GM23338 (cell line): ENCODE data around the gene HS3ST6. TPM values are rescaled to one million over a fixed set of nuclear protein-coding genes. Genes with fewer than 3 reads are reported as not detected.

Source experiments
- ATAC-seq: fragments of 200-7000 bp; cut with Tn5 transposase; 3 replicates; pipeline ENCODE4 v1.9.1; 2020
- DNase-seq: peaks from one replicate; pipeline ENCODE4 v3.0.0-alpha.2; 2015; ENCODE audit warnings: low spot score
- H2AFZ ChIP-seq: fragments of 200-600 bp; sonication (generic); 2 replicates; pipeline ENCODE4 v1.8.0; 2016; ENCODE audit warnings: antibody characterized with exemption, mild to moderate bottlenecking, moderate library complexity
- H3F3A ChIP-seq: fragments of 200-600 bp; sonication (generic); replicated peaks from 2 replicates; pipeline ENCODE4 v1.8.0; 2017; ENCODE audit warnings: antibody characterized with exemption, mixed run types, low read depth
- H3K27ac ChIP-seq: fragments of 200-600 bp; sonication (generic); 2 replicates; pipeline ENCODE4 v1.6.1; 2016; ENCODE audit warnings: low read depth
- H3K27me3 ChIP-seq: fragments of 200-600 bp; sonication (generic); 2 replicates; pipeline ENCODE4 v1.8.0; 2016; ENCODE audit warnings: mild to moderate bottlenecking, mixed run types, moderate library complexity; ENCODE audit not compliant: insufficient read depth
- H3K36me3 ChIP-seq: fragments of 200-600 bp; sonication (generic); 2 replicates; pipeline ENCODE4 v1.8.0; 2016; ENCODE audit warnings: mild to moderate bottlenecking; ENCODE audit not compliant: insufficient read depth
- H3K4me1 ChIP-seq: fragments of 200-600 bp; sonication (generic); 2 replicates; pipeline ENCODE4 v1.8.0; 2016; ENCODE audit warnings: mild to moderate bottlenecking, moderate library complexity; ENCODE audit not compliant: insufficient read depth
- H3K4me2 ChIP-seq: fragments of 200-600 bp; sonication (generic); 2 replicates; pipeline ENCODE4 v1.7.1; 2017; ENCODE audit warnings: mixed run types
- H3K4me3 ChIP-seq: fragments of 200-600 bp; sonication (generic); 2 replicates; pipeline ENCODE4 v1.6.1; 2016; ENCODE audit warnings: mixed run types
- H3K79me2 ChIP-seq: fragments of 200-600 bp; sonication (generic); replicated peaks from 2 replicates; pipeline ENCODE4 v1.8.0; 2017; ENCODE audit warnings: mild to moderate bottlenecking; ENCODE audit not compliant: insufficient read depth
- H3K9me2 ChIP-seq: fragments of 200-600 bp; sonication (generic); 2 replicates; pipeline ENCODE4 v1.8.0; 2017; ENCODE audit not compliant: insufficient read depth
- H4K20me1 ChIP-seq: fragments of 200-600 bp; sonication (generic); replicated peaks from 2 replicates; pipeline ENCODE4 v1.8.0; 2017; ENCODE audit warnings: mild to moderate bottlenecking; ENCODE audit not compliant: insufficient read depth
- H3K27ac Mint-ChIP-seq: 2 replicates; pipeline ENCODE4 v1.8.0; 2020; ENCODE audit warnings: inconsistent platforms, mild to moderate bottlenecking, moderate library complexity, mixed read lengths
- H3K27me3 Mint-ChIP-seq: 3 replicates; pipeline ENCODE4 v1.8.0; 2022; ENCODE audit warnings: low read depth, mild to moderate bottlenecking, moderate library complexity, mixed read lengths, inconsistent platforms; ENCODE audit not compliant: insufficient read depth, poor library complexity
- H3K36me3 Mint-ChIP-seq: 3 replicates; pipeline ENCODE4 v1.8.0; 2021; ENCODE audit warnings: low read depth, mild to moderate bottlenecking, inconsistent platforms, moderate library complexity, mixed read lengths
- H3K4me1 Mint-ChIP-seq: 3 replicates; pipeline ENCODE4 v1.8.0; 2020; ENCODE audit warnings: mild to moderate bottlenecking, inconsistent platforms, mixed read lengths
- H3K4me3 Mint-ChIP-seq: 3 replicates; pipeline ENCODE4 v1.8.0; 2021; ENCODE audit warnings: moderate library complexity, mild to moderate bottlenecking, inconsistent platforms, mixed read lengths
- H3K9me3 Mint-ChIP-seq: 3 replicates; pipeline ENCODE4 v1.8.0; 2020; ENCODE audit warnings: moderate library complexity, mild to moderate bottlenecking, inconsistent platforms, mixed read lengths
- CREB1 ChIP-seq: fragments of 250-450 bp; sonication (Bioruptor Pico); IDR thresholded peaks from 2 replicates; pipeline ENCODE4 v1.5.0; 2020; ENCODE audit warnings: low read depth, mild to moderate bottlenecking, moderate library complexity
- EZH2 ChIP-seq: fragments of 200-600 bp; sonication (generic); IDR thresholded peaks from one replicate; pipeline ENCODE4 v1.8.0; 2017; ENCODE audit warnings: antibody characterized with exemption, mild to moderate bottlenecking, low read depth; ENCODE audit not compliant: unreplicated experiment
- EZH2phosphoT487 ChIP-seq: fragments of 200-600 bp; sonication (generic); IDR thresholded peaks from one replicate; pipeline ENCODE4 v1.8.1; 2018; ENCODE audit warnings: antibody characterized with exemption; ENCODE audit not compliant: unreplicated experiment
- JUNB ChIP-seq: IDR thresholded peaks from one replicate; pipeline ENCODE4 v1.6.1; 2016; ENCODE audit warnings: antibody characterized with exemption; ENCODE audit not compliant: unreplicated experiment
- POLR2AphosphoS5 ChIP-seq: IDR thresholded peaks from 2 replicates; pipeline ENCODE4 v1.6.1; 2016; ENCODE audit warnings: antibody characterized with exemption, low read depth
- STAT1 ChIP-seq: IDR thresholded peaks from one replicate; pipeline ENCODE4 v1.6.1; 2016; ENCODE audit warnings: antibody characterized with exemption; ENCODE audit not compliant: unreplicated experiment
- ZNF114 ChIP-seq: fragments of 250-450 bp; sonication (Bioruptor Pico); IDR thresholded peaks from 2 replicates; pipeline ENCODE4 v1.5.0; 2020; ENCODE audit warnings: mild to moderate bottlenecking, moderate library complexity
- ZNF331 ChIP-seq: fragments of 250-450 bp; sonication (Bioruptor Pico); IDR thresholded peaks from 2 replicates; pipeline ENCODE4 v1.5.0; 2020; ENCODE audit warnings: low read depth, mild to moderate bottlenecking, moderate library complexity
- polyA plus RNA-seq: library from polyadenylated mRNA; unstranded; fragments of >200 nt; fragmentation: Nextera tagmentation; extraction: Ambion mirVana; gene quantifications from 2 replicates; pipeline ENCODE4 v1.2.1, GENCODE V29; 2016
- total RNA-seq: library from RNA; depleted of rRNA; stranded (reverse); fragments of >200 nt; shearing (Covaris generic); gene quantifications from 2 replicates; pipeline ENCODE4 v1.2.3, GENCODE V29; 2014
- TF ChIP-seq, protein P1 (sequence below), 2 experiments: fragments of 200-600 bp in 1 of 2; sonication (generic) in 1 of 2; conservative IDR thresholded peaks; 2 replicates each; pipeline versions ENCODE4 v1.5.1 to v1.6.1; 2016 to 2017; ENCODE audit warnings: antibody characterized with exemption in 2 of 2, low read depth in 2 of 2, mild to moderate bottlenecking in 2 of 2, moderate library complexity in 1 of 2
- TF ChIP-seq, protein P2 (sequence below): IDR thresholded peaks from 2 replicates; pipeline ENCODE4 v1.6.1; 2016; ENCODE audit warnings: antibody characterized with exemption
- TF ChIP-seq, protein P3 (sequence below): IDR thresholded peaks from one replicate; pipeline ENCODE4 v1.6.1; 2018; ENCODE audit warnings: antibody characterized with exemption; ENCODE audit not compliant: unreplicated experiment
- TF ChIP-seq, protein P4 (sequence below): fragments of 250-450 bp; sonication (Bioruptor Pico); IDR thresholded peaks from 2 replicates; pipeline ENCODE4 v1.5.0; 2020; ENCODE audit warnings: mild to moderate bottlenecking, moderate library complexity

Gene HS3ST6
- total and polyA plus RNA-seq, 2 experiments from 2014 or later: 0.21 TPM; not detected in 1

DNA sequence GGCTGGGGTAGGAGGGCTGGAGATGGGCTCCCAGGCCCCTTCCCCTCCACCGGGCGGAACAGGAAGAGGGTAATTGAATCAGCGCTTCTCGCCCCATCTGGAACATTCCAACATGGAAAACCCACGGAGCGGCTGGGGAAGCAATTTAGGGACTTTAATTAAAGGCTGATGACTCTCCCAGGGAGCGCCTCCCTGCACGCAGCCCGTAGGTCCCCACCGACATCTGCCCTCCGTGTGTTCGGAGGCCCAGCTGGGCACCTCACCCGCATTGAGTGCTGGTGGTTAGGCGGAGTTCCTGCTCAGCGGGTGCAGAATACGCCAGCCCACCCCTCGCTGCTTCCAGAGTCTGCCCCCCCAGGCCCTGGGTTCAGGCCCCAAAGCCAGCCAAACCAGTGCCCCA lies 10.0 kb downstream of the HS3ST6 start:
- H3K4me3 Mint-ChIP-seq: no peak overlapping the region
- Histone ChIP-seq H3K27me3 (no peaks in the 10 kb centered on the region), H2AFZ (peak overlapping the region; percentile 94), H3F3A (no peaks in the 10 kb centered on the region), H3K9me2 (no peaks in the 10 kb centered on the region), H3K4me3 (no peak overlapping the region), H4K20me1 (no peaks in the 10 kb centered on the region), H3K36me3 (no peaks in the 10 kb centered on the region), H3K4me2 (no peak overlapping the region), H3K79me2 (no peaks in the 10 kb centered on the region), H3K27ac (no peak overlapping the region), H3K4me1 (peaks cover 3% of the 10 kb centered on the region; the same call in 1 of the 2 replicates)
- no peaks in the 10 kb centered on the region for H3K36me3 Mint-ChIP-seq
- ATAC-seq: no peak
- DNase-seq: no peak
- H3K27me3 Mint-ChIP-seq: peaks cover 15% of the 10 kb centered on the region
- TF ChIP-seq EZH2phosphoT487: no peak
- no peak for TF ChIP-seq JUNB
- TF ChIP-seq ZNF331 (CRISPR knock-in tag): no peak
- no peak for TF ChIP-seq STAT1
- no peak for TF ChIP-seq POLR2AphosphoS5
- TF ChIP-seq, protein P1, sequence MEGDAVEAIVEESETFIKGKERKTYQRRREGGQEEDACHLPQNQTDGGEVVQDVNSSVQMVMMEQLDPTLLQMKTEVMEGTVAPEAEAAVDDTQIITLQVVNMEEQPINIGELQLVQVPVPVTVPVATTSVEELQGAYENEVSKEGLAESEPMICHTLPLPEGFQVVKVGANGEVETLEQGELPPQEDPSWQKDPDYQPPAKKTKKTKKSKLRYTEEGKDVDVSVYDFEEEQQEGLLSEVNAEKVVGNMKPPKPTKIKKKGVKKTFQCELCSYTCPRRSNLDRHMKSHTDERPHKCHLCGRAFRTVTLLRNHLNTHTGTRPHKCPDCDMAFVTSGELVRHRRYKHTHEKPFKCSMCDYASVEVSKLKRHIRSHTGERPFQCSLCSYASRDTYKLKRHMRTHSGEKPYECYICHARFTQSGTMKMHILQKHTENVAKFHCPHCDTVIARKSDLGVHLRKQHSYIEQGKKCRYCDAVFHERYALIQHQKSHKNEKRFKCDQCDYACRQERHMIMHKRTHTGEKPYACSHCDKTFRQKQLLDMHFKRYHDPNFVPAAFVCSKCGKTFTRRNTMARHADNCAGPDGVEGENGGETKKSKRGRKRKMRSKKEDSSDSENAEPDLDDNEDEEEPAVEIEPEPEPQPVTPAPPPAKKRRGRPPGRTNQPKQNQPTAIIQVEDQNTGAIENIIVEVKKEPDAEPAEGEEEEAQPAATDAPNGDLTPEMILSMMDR (conservative IDR thresholded peaks at IDR 0.05; ENCODE audit: low read depth in 2 of 2): no peak
- TF ChIP-seq, protein P2, sequence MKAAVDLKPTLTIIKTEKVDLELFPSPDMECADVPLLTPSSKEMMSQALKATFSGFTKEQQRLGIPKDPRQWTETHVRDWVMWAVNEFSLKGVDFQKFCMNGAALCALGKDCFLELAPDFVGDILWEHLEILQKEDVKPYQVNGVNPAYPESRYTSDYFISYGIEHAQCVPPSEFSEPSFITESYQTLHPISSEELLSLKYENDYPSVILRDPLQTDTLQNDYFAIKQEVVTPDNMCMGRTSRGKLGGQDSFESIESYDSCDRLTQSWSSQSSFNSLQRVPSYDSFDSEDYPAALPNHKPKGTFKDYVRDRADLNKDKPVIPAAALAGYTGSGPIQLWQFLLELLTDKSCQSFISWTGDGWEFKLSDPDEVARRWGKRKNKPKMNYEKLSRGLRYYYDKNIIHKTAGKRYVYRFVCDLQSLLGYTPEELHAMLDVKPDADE: no peak
- TF ChIP-seq, protein P3, sequence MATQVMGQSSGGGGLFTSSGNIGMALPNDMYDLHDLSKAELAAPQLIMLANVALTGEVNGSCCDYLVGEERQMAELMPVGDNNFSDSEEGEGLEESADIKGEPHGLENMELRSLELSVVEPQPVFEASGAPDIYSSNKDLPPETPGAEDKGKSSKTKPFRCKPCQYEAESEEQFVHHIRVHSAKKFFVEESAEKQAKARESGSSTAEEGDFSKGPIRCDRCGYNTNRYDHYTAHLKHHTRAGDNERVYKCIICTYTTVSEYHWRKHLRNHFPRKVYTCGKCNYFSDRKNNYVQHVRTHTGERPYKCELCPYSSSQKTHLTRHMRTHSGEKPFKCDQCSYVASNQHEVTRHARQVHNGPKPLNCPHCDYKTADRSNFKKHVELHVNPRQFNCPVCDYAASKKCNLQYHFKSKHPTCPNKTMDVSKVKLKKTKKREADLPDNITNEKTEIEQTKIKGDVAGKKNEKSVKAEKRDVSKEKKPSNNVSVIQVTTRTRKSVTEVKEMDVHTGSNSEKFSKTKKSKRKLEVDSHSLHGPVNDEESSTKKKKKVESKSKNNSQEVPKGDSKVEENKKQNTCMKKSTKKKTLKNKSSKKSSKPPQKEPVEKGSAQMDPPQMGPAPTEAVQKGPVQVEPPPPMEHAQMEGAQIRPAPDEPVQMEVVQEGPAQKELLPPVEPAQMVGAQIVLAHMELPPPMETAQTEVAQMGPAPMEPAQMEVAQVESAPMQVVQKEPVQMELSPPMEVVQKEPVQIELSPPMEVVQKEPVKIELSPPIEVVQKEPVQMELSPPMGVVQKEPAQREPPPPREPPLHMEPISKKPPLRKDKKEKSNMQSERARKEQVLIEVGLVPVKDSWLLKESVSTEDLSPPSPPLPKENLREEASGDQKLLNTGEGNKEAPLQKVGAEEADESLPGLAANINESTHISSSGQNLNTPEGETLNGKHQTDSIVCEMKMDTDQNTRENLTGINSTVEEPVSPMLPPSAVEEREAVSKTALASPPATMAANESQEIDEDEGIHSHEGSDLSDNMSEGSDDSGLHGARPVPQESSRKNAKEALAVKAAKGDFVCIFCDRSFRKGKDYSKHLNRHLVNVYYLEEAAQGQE: no peak
- TF ChIP-seq, protein P4, sequence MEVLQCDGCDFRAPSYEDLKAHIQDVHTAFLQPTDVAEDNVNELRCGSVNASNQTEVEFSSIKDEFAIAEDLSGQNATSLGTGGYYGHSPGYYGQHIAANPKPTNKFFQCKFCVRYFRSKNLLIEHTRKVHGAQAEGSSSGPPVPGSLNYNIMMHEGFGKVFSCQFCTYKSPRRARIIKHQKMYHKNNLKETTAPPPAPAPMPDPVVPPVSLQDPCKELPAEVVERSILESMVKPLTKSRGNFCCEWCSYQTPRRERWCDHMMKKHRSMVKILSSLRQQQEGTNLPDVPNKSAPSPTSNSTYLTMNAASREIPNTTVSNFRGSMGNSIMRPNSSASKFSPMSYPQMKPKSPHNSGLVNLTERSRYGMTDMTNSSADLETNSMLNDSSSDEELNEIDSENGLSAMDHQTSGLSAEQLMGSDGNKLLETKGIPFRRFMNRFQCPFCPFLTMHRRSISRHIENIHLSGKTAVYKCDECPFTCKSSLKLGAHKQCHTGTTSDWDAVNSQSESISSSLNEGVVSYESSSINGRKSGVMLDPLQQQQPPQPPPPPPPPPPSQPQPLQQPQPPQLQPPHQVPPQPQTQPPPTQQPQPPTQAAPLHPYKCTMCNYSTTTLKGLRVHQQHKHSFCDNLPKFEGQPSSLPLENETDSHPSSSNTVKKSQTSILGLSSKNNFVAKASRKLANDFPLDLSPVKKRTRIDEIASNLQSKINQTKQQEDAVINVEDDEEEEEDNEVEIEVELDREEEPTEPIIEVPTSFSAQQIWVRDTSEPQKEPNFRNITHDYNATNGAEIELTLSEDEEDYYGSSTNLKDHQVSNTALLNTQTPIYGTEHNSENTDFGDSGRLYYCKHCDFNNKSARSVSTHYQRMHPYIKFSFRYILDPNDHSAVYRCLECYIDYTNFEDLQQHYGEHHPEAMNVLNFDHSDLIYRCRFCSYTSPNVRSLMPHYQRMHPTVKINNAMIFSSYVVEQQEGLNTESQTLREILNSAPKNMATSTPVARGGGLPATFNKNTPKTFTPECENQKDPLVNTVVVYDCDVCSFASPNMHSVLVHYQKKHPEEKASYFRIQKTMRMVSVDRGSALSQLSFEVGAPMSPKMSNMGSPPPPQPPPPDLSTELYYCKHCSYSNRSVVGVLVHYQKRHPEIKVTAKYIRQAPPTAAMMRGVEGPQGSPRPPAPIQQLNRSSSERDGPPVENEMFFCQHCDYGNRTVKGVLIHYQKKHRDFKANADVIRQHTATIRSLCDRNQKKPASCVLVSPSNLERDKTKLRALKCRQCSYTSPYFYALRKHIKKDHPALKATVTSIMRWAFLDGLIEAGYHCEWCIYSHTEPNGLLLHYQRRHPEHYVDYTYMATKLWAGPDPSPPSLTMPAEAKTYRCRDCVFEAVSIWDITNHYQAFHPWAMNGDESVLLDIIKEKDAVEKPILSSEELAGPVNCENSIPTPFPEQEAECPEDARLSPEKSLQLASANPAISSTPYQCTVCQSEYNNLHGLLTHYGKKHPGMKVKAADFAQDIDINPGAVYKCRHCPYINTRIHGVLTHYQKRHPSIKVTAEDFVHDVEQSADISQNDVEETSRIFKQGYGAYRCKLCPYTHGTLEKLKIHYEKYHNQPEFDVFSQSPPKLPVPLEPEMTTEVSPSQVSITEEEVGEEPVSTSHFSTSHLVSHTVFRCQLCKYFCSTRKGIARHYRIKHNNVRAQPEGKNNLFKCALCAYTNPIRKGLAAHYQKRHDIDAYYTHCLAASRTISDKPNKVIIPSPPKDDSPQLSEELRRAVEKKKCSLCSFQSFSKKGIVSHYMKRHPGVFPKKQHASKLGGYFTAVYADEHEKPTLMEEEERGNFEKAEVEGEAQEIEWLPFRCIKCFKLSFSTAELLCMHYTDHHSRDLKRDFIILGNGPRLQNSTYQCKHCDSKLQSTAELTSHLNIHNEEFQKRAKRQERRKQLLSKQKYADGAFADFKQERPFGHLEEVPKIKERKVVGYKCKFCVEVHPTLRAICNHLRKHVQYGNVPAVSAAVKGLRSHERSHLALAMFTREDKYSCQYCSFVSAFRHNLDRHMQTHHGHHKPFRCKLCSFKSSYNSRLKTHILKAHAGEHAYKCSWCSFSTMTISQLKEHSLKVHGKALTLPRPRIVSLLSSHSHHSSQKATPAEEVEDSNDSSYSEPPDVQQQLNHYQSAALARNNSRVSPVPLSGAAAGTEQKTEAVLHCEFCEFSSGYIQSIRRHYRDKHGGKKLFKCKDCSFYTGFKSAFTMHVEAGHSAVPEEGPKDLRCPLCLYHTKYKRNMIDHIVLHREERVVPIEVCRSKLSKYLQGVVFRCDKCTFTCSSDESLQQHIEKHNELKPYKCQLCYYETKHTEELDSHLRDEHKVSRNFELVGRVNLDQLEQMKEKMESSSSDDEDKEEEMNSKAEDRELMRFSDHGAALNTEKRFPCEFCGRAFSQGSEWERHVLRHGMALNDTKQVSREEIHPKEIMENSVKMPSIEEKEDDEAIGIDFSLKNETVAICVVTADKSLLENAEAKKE (CRISPR knock-in tag): no peak
- no peak for TF ChIP-seq CREB1
- no peak for TF ChIP-seq ZNF114 (CRISPR knock-in tag)
- no peak for TF ChIP-seq EZH2
- peaks cover 12% of the 10 kb centered on the region; the same call in 1 of the 3 replicates for H3K4me1 Mint-ChIP-seq
- no peak overlapping the region for H3K27ac Mint-ChIP-seq
- no peaks in the 10 kb centered on the region for H3K9me3 Mint-ChIP-seq
